Frontal cortex (tissue), 4 donors: ENCODE data around the gene SAT1. TPM values are rescaled to one million over a fixed set of nuclear protein-coding genes. Genes with fewer than 3 reads are reported as not detected.
"Not testable (repeated sequence)": the region's sequence is repeated elsewhere in the genome, so short reads cannot be mapped to it uniquely, and the experiment has no call there.

Experiments
- DNase-seq, 2 donors: peaks; one replicate each; pipeline ENCODE4 v3.0.0; 2012; ENCODE audit warnings: low spot score in 2 of 2
- FAIRE-seq: peaks from 2 replicates; lab custom pipeline; 2012; peaks lifted over from hg19 to GRCh38; lab: Jason Lieb, UNC
- total RNA-seq: library from RNA; depleted of rRNA; stranded (reverse); fragments of >200 nt; gene quantifications from one replicate; pipeline ENCODE4 v1.2.3, GENCODE V29; 2014
- donor health status: control.
- donor health status: control.
- donor health status: control.

Gene SAT1
- total RNA-seq: 42.8 TPM

DNA sequence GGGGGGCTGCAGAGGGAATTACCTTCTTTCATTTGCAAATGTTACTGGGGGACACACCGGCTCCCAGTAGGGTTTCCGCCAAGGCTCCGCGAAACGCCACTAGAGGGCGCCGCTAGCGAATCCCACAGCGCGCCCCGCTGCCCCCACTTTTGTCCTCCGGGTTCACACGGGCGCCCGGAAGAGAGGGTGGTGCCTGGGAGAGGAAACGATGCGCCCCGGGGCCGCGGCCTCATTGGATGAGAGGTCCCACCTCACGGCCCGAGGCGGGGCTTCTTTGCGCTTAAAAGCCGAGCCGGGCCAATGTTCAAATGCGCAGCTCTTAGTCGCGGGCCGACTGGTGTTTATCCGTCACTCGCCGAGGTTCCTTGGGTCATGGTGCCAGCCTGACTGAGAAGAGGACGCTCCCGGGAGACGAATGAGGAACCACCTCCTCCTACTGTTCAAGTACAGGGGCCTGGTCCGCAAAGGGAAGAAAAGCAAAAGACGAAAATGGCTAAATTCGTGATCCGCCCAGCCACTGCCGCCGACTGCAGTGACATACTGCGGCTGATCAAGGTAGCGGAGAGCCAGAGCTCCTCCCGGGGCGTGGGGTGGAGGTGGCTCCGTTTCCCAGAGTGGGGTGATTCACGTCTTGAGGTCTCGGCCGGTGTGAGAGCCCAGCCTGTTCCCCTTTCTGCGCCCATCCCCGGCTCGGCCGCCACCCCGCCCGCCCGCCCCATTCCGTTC lies at the start of gene SAT1:
Gene SAT1 (plus strand): TSS at position 311 of the 726 bp plus-strand sequence. CDS start 179 bp downstream, at position 490.
- DNase-seq (peak; percentile 76 to 77), FAIRE-seq (no peak)

DNA sequence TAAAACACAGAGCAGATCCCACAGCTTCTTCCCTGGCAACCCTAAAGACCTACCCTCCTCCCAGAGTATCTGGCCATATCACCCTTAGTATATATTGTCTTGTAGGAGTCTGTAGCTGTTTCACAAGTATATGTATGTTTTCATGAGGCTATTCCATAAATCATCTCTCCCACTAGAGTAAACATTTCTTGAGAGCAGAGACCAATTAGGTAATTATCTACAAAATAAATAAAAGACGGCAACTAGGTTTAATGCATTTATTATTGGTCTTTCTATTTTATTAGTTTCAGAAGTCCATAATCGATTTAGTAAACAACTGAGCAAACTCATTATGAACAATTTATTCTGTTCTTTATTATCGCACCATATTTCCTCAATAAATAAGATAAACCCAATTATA lies 46.9 kb upstream of the SAT1 start:
- DNase-seq: no peak
- FAIRE-seq: no peak

DNA sequence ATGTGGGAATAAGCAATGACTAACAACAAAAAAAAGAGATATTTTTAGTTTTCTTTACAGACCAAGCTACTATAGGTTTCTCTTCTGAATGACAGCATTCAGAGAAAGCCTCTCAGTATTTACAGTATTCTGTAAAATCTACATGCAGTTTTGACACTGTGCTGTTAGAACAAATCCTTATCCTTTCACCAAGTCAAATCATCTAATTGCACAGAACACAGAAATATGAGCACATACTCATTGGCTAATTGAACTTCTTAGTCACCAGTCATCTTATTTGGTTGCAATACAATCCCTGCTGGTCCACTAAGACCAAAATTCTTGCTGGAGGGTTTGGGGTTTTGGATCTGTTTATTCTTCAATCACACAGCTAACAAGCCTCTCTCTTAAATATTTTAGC lies 45.6 kb upstream of the SAT1 start:
- DNase-seq: no peak

DNA sequence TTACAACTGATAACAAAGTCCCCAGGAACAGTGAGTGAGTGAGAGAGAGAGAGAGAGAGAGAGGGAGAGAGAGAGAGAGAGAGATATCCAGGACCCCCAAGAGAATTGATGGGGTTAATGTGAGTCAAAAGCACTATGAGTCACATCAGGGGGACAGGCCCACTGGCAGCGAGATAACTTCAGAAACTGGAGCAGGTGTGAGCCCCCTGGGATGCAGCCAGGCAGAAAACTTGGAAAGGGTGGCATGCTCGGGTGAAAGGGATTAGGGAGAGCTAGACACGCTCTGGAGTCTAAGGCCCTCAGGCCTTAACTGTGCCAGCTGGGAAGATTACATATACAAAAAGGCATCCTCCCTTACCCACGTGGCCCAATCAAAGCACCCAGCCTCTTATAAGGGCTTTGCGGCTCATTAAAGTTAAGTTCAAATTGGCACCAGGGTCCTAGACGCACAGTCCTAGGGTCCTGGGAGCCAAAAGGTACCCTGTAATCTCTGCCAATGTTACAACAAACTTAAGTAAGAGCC lies 40.7 kb upstream of the SAT1 start:
- DNase-seq (peak in 1 of 2 donors; percentile 26), FAIRE-seq (no peak)

More for the DNA sequence above, 45.6 kb upstream of the SAT1 start:
- FAIRE-seq: no peak

DNA sequence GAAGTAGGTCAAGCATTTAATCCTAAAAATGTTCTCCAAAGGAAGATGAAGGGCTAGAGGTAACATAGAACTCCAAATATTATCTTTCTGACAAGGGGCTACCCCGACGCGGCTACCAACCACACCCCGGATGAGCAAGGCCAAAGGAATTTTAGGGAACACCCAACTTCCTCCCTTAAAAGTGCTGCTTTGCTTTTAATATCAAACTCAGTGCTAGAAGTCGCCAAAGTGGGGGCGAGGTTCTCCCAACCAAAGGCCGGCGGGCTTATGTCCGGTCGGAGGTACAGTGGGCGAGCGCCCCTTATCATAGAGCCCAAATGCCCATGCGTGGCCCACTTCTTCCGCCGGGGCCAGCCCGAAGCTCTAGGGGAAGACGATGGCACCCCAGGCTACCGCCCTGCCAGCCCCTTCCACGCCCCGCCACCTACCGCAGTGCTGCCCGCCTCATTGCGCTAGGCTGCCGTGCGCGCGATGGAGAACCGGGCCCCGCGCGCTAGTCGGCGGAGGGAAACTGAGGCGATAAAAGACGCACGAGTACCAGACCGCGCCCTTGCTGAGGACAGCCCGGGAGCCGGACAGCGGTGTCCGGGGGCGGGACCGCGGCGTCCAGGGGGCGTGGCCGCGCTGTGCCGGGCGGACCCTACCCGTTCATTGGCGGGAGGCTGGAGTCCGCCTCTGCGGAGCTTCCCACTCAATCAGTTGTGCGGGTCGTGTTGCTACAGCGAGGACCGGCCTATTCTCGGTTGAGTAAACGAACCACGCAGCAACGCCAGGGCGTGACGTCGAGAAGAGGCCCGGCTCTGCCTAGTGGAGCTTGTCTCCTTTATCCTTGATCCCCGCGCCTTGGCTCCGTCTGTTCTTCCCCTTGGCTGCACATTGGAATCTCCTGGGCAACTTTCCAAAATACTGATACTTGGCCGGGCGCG lies 40.0 kb upstream of the SAT1 start, which contains the start of gene ACOT9:
Gene ACOT9 (minus strand): TSS at position 580 of the 926 bp plus-strand sequence. CDS start 132 bp downstream, at position 448.
- FAIRE-seq: no peak
- DNase-seq: peak; percentile 63 to 81

DNA sequence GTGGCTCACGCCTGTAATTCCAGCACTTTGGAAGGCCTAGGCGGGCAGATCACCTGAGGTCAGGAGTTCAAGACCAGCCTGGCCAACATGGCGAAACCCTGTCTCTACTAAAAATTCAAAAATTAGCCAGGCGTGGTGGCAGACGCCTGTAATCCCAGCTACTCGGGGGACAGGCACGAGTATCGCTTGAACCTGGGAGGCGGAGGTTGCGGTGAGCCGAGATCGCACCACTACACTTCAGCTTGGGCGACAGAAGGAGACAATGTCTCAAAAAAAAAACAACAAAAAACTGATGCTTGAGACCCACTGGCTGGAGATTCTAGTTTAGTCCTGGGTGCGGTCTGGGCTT lies 39.4 kb upstream of the SAT1 start:
- FAIRE-seq: not testable (repeated sequence)

DNA sequence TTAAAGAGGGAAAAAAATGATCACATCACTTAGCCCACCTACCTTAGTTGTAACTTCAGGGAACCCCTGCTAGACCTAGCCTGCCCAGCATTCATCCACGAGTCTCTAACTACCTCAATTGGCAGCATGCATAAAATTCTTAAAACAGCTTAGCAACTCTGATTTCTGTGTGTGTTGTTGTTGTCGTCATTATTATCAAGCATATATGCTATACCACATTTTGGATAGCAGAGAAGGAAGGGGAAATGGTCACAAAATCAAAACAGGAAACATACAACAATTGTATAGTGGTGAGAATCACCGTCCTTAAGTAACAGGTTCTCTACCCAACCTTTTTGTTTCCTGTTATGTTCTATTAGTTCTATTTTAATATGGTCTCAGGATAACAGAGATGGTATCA lies 37.2 kb upstream of the SAT1 start:
- DNase-seq (no peak), FAIRE-seq (no peak)

More for the DNA sequence above, 39.4 kb upstream of the SAT1 start:
- DNase-seq: not testable (repeated sequence)

DNA sequence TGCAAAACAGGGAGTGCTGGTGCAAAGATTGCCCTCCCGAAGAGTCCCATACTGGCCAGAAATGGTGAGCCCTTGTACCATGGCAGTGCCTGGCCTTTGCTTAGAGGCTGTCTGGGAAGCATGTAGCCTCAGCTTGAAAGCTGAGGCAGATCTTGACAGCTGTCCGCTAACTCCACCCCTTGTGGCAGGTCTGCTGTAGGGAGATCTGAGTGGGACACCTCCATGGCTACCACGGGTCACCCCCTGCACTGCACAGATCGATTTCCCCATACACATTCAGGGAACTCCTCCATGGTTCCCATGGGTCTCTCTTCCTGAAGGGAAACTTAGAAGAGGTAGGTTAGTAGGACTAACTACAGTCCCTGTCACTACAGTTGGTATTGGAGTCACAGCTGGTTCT lies 33.8 kb upstream of the SAT1 start:
- FAIRE-seq (no peak), DNase-seq (no peak)

DNA sequence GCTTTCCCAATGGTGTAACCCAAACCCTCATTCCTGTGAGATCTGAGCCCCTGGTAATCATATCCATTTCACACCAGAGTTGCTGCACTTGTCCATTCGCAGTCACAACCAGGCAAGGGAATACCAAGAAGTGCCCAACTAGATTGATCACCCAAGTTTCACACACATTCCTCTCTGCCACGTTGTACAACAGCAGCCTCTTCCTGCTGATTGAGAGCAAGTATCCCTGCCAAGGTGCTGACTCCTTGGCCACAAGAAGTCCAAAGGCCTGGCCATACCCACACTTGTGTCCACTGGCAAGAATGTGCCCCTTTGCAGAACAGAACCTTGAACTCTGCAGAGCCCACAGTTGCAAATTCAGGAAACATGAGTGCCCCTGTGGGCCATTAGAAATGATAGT lies 33.4 kb upstream of the SAT1 start:
- DNase-seq (no peak), FAIRE-seq (no peak)

DNA sequence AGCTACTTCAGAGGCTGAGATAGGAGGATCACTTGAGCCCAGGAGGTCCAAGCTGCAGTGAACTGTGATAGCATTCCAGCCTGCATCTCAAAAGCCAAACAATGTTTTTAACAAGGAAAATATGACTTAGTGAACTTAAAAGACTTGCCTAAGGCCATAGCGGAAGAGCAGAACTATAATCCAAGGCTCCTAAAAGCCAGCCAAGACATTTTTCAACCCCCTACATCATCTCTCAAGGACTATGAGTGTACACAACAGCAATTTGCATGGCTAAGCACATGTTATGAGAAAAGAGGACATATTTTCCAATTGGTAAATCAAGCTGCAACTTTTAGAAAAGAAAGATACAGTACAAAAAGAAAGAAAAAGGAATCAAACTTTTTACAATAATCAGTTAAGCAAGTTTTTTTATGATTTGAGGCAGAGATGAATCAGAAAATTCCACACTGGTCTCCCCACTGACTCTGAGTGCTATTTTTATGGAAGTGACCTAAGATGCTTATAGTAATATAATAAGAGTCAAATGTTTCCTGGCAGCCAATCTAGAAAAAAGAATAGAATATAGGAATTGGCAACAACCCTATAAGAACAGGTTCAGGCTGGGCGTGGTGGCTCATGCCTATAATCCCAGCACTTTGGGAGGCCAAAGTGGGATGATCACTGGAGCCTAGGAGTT lies 30.1 kb upstream of the SAT1 start:
- no peak for FAIRE-seq
- DNase-seq: no peak

DNA sequence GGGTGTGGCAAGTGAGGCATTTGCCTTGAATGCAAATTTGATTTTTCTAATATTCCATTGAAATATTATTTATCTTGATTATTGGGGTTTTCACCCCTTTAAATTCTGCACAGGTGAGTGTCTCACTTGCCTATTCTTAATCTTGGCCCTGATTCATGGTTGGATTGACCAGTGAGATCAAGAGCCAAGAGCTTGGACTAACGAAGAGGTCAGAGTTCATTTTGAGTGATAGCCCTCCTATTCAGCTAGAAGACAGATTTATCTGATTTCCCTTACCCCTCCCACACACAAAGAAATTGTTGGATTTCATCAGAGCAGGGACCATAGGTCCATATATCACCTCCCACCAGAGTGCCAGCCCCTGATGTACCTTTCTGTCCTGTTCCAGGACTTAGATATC lies 28.3 kb upstream of the SAT1 start:
- FAIRE-seq (no peak), DNase-seq (no peak)

DNA sequence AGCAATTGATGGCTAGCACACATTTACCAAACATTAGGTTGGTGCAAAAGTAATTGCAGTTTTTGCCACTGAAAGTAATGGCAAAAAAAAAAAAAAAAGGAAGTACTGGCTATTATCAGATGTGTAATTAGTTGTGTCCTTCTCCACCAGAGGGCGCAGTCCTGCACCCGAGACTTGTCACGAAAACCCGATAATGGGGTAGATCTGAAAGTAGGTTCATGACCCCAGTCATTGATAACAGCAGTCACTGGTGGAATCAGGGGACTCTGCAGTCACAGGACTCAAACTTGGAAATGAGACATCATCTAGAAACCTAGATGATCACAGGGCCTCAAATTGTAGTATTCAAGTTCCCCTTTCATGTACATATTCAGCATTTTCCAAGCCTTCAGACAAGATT lies 26.8 kb upstream of the SAT1 start:
- DNase-seq (peak in 1 of 2 donors; percentile 14), FAIRE-seq (no peak)

DNA sequence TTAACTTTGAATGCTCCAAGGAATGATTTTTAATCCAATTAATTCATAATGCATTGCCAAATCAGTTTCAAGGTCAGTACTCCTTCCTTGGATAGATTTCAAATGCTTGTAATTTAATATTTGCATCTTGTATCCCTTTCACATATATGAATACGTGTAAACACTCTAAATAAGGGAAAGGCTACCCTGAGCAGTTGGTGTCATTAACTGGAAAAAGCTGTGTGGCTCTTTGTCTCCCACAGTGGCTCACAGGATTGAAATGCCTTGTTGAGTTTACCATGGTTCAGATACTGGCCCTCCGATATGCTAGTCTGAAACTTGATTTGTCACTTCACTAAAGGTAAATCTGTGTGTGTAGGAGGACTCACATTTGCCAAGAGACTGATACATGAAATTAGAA lies 23.2 kb upstream of the SAT1 start:
- FAIRE-seq: no peak
- DNase-seq: no peak

DNA sequence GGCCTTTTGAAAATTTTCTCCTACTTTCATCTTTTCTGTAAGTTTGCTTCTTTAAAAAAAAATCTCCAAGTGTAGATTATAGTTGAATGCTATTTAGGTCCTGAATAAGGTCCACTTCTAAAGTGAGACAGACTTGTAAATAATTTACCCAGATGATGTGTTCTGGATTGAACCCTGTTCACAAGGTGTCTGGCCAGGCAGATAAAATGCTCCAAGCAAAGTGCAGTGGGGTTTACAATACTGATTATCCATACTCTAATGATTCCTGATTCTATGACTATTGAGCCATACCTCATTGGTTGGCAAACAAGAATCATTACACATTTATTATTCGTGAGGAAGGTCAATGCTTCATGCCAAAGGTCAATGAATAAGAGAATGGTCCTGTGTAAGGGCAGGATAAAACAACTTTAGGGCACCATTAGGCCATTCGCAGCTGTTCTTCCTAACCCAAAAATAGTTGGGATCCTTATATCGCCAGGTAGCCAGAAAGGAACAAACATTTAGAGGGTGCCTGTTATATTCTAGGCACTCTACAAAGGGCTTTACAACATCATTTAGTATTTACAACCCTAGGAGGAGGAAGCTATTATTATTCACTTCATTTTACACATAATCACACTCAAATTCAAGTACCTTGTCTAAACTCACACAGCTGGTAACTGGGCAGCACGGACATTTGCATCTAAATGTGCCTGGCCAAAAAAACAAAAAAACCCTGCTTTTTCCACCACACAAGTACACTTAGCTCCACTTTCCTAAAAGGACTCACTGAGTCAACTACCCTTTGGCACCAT lies 18.6 kb upstream of the SAT1 start:
- no peak for FAIRE-seq
- no peak for DNase-seq

DNA sequence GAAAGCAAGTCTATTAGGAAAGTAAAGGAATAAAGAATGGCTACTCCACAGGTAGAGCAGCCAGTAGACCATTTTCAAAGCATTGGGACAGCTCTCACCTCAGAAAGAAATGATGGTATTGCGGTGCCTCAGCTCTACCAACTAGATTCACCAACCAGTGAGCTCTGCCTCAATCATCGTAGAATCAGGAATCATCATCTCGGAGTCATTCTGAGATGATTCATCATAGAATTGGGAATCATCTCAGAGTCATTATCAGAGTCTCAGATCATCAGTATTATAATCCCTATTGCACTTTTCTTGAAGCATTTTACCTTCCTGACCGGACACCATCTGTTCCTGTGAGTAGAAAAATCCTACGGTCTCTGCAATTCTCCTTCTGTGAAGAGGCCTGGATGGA lies 17.5 kb upstream of the SAT1 start:
- FAIRE-seq (no peak), DNase-seq (no peak)

DNA sequence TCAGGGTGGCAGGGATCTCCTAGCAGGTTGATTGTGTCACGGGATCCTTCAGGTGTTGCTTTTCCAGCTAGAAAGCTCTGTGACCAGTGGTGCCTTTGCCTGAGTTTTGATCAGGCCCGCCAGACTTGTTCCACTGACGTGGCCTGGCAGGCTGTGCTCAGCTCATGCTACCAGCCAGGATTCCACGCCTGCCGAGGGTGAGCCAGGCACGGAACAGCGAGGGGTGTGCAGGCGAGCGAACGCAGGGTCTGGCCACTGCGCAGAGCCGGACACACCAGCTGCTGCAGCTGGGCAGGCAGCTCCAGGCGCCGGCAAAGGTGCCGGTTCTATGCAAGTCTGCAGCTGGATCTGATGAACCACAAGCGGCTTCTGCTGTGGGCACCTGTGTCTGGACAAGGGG lies 17.1 kb upstream of the SAT1 start:
- FAIRE-seq (no peak), DNase-seq (no peak)

DNA sequence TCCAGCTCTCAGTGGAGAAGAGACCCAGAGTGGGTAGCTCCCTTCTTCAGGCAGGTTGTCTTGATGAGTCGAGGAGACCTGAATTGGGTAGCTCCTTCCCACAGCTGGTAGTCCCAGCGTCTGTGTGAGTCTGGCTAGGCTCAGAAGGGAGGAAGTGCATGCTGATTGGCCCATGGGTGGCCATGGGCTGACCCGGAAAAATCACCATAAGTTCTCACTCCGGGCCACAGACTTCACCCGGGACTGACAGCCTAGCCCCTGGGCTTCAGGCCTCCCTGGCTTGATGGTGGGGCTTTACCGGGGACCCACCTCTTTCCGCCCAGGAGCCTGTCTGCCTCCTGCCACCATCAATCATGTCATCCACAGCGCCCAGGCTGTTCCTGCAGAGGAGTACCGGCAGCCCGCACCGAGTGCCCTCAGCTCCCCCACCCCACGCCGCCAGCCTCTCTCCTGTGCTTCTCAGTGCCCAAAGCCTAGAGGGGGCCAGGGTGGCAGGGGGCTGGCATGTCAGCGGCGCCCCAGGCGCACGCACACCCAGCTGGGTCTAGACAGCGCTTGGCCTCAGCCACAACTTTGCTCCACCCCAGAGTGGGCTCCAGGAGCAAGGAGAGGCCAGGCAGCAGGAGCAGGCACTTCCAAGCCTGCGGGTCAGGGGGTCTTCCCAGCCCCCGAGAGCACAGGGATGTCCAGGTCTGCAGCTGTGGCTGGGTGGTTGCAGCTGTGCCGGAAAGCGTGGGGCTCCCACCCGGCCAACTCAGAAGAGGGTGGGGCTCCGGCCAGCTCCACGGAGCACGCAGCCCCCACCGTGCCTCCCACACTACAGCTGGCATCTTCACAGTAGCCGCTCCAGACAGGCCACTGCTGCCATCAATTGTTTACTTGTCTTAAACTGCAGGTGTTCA lies 16.1 kb upstream of the SAT1 start:
- FAIRE-seq: no peak
- no peak for DNase-seq

DNA sequence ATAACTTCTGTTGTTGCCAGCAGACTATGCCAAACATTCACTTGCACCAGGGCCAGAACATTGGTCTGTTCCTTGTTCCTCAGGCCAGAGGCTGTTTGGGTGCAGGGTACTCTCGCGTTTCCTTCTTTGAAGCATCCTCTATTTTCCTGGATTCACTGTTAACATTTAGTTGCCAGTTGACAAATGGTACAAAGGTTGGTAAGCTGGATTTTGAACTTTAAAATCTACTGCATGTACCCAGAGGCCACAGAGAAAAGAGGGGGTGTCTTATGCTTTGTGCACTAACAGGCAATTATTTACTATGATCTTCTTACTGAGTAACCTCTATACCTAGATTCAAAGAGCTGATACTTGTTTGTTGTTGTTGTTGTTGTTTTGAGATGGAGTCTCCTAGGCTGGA lies 12.8 kb upstream of the SAT1 start:
- FAIRE-seq (no peak), DNase-seq (no peak)
